SK-N-MC (cell line): ENCODE measurements around the gene EPAS1.

Experiments
- DNase-seq: peaks from one replicate; pipeline ENCODE4 v3.0.0-alpha.2; 2011; ENCODE audit warnings: low read depth, low spot score
- H3K27ac ChIP-seq: fragments of 200-600 bp; sonication (generic); 2 replicates; pipeline ENCODE4 v1.5.1; 2016; ENCODE audit warnings: mixed run types
- H3K36me3 ChIP-seq: fragments of 200-600 bp; sonication (generic); 2 replicates; pipeline ENCODE4 v1.6.1; 2017; ENCODE audit warnings: antibody characterized with exemption, low read length, mixed read lengths; ENCODE audit not compliant: insufficient read depth
- H3K4me3 ChIP-seq: fragments of 200-600 bp; sonication (generic); 2 replicates; pipeline ENCODE4 v1.5.1; 2016
- H3K9ac ChIP-seq: fragments of 200-600 bp; sonication (generic); 2 replicates; pipeline ENCODE4 v1.8.0; 2017; ENCODE audit warnings: mixed run types, mixed read lengths; ENCODE audit not compliant: insufficient read length
- H3K9me3 ChIP-seq: fragments of 200-600 bp; sonication (generic); 2 replicates; pipeline ENCODE4 v1.6.1; 2017; ENCODE audit warnings: low read depth, mild to moderate bottlenecking, antibody characterized with exemption, low read length, moderate library complexity, mixed read lengths
- EZH2 ChIP-seq: fragments of 200-600 bp; sonication (generic); IDR thresholded peaks from one replicate; pipeline ENCODE4 v1.6.1; 2017; ENCODE audit warnings: antibody characterized with exemption
- FOXP2 ChIP-seq: optimal IDR thresholded peaks from 2 replicates; pipeline ENCODE3; 2011; ENCODE audit warnings: mild to moderate bottlenecking, moderate library complexity; ENCODE audit not compliant: insufficient read depth; ENCODE audit errors: extremely low read length, control extremely low read depth
- POLR2AphosphoS5 ChIP-seq: IDR thresholded peaks from 2 replicates; pipeline ENCODE4 v1.6.1; 2012; ENCODE audit warnings: mild to moderate bottlenecking, low read depth, low read length, borderline replicate concordance

The EPAS1 gene

DNA sequence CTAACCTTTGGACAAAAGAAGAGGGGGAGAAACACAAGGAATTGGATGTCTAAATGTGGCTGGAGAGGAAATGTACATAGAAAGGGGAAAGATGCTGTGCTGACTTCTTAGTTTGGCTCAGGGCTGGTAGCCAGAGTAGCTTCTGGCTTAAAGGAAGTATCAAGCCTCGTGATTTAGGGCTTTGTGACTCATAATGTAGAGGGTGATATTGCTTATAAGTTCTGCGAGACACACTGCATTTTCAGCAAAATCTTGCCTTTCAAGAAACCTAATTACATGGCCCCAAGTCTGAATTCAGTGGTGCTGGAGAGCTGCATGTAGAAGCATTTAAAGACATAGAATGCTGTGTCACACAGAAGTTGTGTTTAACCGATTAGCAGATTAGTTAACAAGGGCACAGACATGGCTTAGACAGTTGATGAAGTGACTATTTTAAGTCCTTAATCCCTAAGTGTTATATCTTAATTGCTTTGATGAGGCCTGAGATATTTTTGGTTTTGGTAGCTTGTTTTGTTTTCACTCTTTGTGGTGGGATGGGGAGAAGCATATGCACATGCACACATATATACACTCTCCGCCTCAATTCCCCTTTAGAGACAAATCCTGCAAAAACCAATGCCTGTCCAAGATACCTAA, 66.4 kb downstream of the EPAS1 start:
- no peak for DNase-seq
- Histone ChIP-seq H3K4me3 (no peak overlapping the region), H3K27ac (no peak overlapping the region), H3K9me3 (no peaks in the 10 kb centered on the region), H3K36me3 (no peaks in the 10 kb centered on the region), H3K9ac (no peak overlapping the region)
- TF ChIP-seq EZH2 (no peak), FOXP2 (no peak), POLR2AphosphoS5 (no peak)

GRCh38 chr2:46364797-46365457, 67.7 kb downstream of the EPAS1 start:
- TF ChIP-seq POLR2AphosphoS5 (no peak), FOXP2 (no peak), EZH2 (no peak)
- Histone ChIP-seq H3K27ac (no peak overlapping the region), H3K4me3 (no peak overlapping the region), H3K9me3 (no peaks in the 10 kb centered on the region), H3K36me3 (no peaks in the 10 kb centered on the region), H3K9ac (no peak overlapping the region)
- DNase-seq: peak; percentile 56

- Histone ChIP-seq H3K4me3 (no peak overlapping the region), H3K9ac (no peak overlapping the region), H3K9me3 (no peaks in the 10 kb centered on the region), H3K36me3 (no peaks in the 10 kb centered on the region), H3K27ac (no peak overlapping the region)
- DNase-seq: no peak
- no peak for TF ChIP-seq FOXP2
Observed at GRCh38 chr2:46365913-46366667, 68.9 kb downstream of the EPAS1 start.

- H3K27ac ChIP-seq: no peak overlapping the region
- no peak overlapping the region for H3K9ac ChIP-seq
- no peak overlapping the region for H3K4me3 ChIP-seq
- H3K36me3 ChIP-seq: no peaks in the 10 kb centered on the region
- DNase-seq: no peak
- H3K9me3 ChIP-seq: no peaks in the 10 kb centered on the region
- TF ChIP-seq POLR2AphosphoS5 (no peak), FOXP2 (no peak), EZH2 (no peak)
Observed at GRCh38 chr2:46366668-46367052, 69.5 kb downstream of the EPAS1 start.

GRCh38 chr2:46367286-46367685, 70.1 kb downstream of the EPAS1 start:
- Histone ChIP-seq H3K9ac (no peak overlapping the region), H3K27ac (no peak overlapping the region), H3K9me3 (no peaks in the 10 kb centered on the region), H3K4me3 (no peak overlapping the region), H3K36me3 (no peaks in the 10 kb centered on the region)
- DNase-seq: no peak
- TF ChIP-seq POLR2AphosphoS5: no peak
- no peak for TF ChIP-seq FOXP2
- no peak for TF ChIP-seq EZH2

GRCh38 chr2:46368401-46368800, 71.2 kb downstream of the EPAS1 start:
- no peak overlapping the region for H3K4me3 ChIP-seq
- no peaks in the 10 kb centered on the region for H3K9me3 ChIP-seq
- no peak overlapping the region for H3K27ac ChIP-seq
- no peak for DNase-seq
- H3K9ac ChIP-seq: no peak overlapping the region
- no peaks in the 10 kb centered on the region for H3K36me3 ChIP-seq
- no peak for TF ChIP-seq FOXP2
- TF ChIP-seq EZH2: no peak
- TF ChIP-seq POLR2AphosphoS5: no peak

DNA sequence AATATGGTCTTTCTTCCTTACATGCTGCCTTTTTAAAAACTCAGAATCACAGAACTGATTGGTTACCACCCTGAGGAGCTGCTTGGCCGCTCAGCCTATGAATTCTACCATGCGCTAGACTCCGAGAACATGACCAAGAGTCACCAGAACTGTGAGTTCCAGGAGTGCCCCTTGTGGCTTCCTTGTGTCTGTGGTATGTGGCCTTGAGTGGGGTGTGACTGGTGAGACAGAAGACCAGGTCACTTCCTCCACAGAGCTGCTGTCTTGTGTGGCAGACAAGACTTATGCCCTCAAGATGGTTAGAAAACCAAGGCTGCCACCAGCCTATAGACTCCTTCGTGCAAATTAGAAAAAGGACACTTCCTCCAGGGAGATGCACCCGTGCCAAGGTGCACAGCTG, 72.6 kb downstream of the EPAS1 start:
- no peaks in the 10 kb centered on the region for H3K9me3 ChIP-seq
- H3K4me3 ChIP-seq: no peak overlapping the region
- no peaks in the 10 kb centered on the region for H3K36me3 ChIP-seq
- H3K27ac ChIP-seq: no peak overlapping the region
- TF ChIP-seq EZH2 (no peak), FOXP2 (no peak), POLR2AphosphoS5 (no peak)
- no peak for DNase-seq
- H3K9ac ChIP-seq: no peak overlapping the region

GRCh38 chr2:46371854-46372253, 74.6 kb downstream of the EPAS1 start:
- Histone ChIP-seq H3K27ac (no peak overlapping the region), H3K4me3 (no peak overlapping the region), H3K9me3 (no peaks in the 10 kb centered on the region), H3K9ac (no peak overlapping the region), H3K36me3 (no peaks in the 10 kb centered on the region)
- DNase-seq: no peak
- TF ChIP-seq FOXP2: no peak
- no peak for TF ChIP-seq EZH2
- no peak for TF ChIP-seq POLR2AphosphoS5

- no peaks in the 10 kb centered on the region for H3K9me3 ChIP-seq
- no peak for DNase-seq
- no peaks in the 10 kb centered on the region for H3K36me3 ChIP-seq
- H3K27ac ChIP-seq: no peak overlapping the region
- H3K4me3 ChIP-seq: no peak overlapping the region
- H3K9ac ChIP-seq: no peak overlapping the region
- TF ChIP-seq POLR2AphosphoS5: no peak
Observed at GRCh38 chr2:46372475-46372874, 75.3 kb downstream of the EPAS1 start.
